GM21528 (cell line): Measurements from ENCODE around the gene RALB.
A peak's percentile ranks its signal among the peaks of the same experiment; 100 is the strongest.
"Not testable (repeated sequence)": the region's sequence is repeated elsewhere in the genome, so short reads cannot be mapped to it uniquely, and the experiment has no call there.

Source experiments
- ATAC-seq: cut with Tn5 transposase; IDR thresholded peaks from one replicate; pipeline ENCODE4 v1.9.1; 2021; ENCODE audit warnings: mild to moderate bottlenecking, moderate library complexity; ENCODE audit not compliant: unreplicated experiment, low FRiP score

Gene RALB

GRCh38 chr2:120240901-120241429 lies 11.7 kb upstream of the RALB start:
- no peak for ATAC-seq

DNA sequence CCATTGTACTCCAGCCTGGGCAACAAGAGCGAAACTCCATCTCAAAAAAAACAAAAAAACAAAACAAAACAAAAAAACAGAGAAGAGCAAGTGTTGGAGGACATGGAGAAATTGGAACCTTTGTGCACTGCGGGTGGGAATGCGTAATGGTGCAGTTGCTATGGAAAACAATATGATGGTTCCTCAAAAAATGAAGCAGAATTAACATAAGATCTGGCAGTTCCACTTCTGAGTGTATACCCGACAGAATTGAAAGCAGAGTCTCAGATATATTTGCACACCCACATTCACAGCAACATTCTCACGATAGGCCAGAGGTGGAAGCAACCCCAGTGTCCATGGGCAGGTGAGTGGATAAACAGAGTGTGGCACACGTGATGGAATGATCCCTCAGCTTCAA lies 11.0 kb upstream of the RALB start:
- ATAC-seq = no peak

DNA sequence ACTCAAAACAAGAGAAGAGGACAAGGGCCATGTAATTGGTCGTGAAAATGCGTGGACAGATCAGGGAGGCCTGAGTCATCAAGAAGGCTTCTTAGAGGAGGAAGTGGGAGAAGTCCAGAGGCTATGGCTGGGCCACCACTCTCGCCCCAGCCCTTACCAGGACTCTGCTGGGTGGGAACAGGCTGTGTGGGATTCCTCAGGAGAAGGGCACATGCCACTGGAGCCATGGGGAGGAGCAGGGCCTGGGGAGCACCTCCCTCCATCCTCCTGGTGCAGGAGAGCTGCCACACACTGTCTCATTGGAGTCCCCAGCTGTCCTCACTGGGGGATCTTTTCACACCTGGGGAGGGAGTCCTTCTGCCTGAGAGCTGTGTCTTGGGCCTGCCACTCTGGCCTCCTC lies 9.4 kb upstream of the RALB start:
- no peak for ATAC-seq

DNA sequence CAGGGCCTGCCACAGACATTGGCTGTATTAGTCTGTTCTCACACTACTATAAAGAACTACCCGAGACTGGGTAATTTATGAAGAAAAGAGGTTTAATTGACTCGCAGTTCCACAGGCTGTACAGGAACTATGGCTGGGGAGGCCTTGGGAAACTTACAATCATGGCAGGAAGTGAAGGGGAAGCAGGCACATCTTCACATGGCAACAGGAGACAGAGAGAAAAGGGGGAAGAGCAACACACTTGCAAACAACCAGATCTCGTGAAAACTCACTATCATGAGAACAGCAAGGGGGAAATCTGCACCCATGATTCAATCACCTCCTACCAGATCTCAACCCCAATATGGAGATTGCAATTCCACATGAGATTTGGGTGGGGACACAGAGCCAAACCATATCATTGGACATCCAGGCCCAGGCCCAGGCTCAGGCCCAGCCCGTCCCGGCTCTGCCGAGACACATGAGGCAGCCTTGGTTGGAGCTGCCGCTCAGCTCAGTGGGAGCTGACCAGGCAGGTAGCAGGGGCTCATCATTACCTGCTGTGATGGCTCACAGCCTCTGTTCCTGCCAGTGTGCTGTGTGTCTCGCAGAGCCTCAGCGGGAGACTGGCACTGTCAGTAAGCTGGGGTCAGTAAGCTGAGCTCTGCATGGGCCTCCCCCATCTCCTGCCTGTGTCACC lies 8.6 kb upstream of the RALB start:
- no peak for ATAC-seq

- ATAC-seq = no peak
Observed at GRCh38 chr2:120244656-120245519, 7.8 kb upstream of the RALB start.

GRCh38 chr2:120245520-120246332 lies 6.9 kb upstream of the RALB start:
- ATAC-seq = no peak

GRCh38 chr2:120246546-120247300 lies 5.9 kb upstream of the RALB start:
- ATAC-seq = no peak

DNA sequence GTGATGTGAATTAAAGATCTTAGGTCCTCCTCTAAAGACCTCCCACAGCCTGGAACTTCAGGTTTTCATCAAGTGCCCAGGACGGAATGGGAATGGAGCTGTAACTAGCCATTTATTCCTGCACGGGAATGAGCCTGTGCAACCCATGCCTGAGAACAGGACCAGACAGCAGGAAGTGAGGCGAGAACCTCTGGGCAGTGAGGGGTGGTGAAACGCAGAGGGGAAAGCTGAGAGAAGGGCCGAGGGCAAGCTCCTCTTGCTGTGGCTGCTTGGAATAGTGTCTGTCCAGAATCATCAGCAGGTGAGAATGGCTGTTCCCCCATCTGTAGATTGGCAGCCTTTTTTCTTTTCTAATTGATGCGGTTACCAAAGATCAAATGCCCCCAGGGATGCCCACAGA lies 4.8 kb upstream of the RALB start:
- no peak for ATAC-seq

DNA sequence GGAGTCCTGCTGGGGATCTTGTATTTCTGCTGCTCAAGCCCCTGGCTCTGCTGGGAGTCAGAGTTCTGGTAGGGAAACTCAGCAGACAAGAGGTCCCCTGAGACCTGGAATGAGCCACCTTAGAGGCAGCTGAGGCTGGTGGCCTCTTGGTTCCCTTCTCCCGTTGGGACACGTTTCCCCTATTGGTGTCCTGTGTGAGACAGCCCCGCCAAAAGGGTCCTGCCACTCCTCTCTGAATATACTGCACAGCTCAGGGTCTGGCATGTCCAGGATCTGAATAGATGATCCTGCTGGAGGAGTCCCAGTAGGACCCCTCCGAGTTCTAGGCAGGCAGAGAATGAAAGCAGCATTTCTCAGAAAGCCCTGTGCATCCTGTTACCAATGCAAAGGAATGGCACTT lies 2.0 kb upstream of the RALB start:
- ATAC-seq = no peak

GRCh38 chr2:120251078-120251477 lies 1.6 kb upstream of the RALB start:
- no peak for ATAC-seq

GRCh38 chr2:120251880-120252224 lies 800 bp upstream of the RALB start:
- ATAC-seq = no peak

DNA sequence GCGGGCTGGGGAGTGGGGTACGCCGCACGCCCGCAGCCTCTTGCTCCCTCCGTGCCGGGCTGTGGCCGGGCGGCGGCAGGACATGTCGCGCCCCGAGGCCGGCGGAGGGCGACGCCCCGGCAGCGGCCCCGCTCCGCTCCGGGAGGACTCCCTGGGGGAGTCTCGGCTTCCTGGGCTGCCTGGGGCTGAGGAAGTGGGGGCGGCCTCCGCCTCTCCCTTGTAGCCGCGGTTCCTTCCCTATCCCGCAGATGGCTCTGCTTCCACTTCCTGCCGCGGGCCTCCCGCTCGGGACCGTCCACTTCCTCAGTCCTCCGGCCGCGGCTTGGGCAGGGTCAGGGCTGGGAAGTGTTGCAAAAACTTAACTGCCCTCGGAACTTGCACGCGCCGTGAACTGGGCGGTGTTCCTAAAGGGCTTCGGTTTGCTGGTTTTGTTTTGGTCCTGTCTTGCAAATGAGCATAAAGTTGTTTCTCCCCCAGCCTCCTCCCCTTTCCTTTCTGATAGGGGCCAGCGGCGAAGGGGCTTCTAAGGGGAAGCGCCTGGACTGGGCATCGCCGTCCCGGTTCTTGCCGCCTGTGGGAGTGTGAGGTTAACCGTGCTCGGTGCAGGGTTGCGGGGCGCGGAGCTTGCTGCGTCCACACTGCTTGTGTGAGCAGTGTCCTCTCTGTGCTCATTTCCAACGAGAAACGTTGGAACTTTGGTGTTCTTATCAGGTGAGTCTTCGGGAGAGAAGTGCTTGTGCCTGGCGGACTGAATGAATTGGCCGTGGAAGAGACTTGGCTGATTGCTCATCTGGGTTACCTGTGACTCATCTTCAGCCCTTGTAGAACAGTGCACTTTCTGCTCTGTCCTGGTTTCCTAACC lies 600 bp downstream of the RALB start:
- ATAC-seq = peak; percentile 41

DNA sequence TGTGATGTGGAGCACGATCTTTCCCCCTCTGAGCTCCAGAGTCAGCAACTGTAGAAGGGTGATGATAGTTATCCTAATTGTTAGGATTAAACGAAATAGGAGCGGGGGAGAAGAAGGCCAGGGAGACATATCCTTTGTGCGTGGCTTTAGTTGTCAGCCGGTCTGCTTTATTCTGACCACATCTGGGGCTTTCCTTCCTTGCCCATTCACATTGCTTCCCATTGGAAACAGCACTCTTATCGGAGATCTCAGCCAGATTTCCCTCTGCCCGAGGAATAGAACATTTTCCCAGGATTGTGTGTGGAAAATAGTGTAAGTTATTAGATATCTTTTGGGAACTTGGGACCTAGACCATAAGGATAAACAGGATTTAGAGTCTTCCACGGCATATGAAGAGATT lies 1.5 kb downstream of the RALB start:
- no peak for ATAC-seq

DNA sequence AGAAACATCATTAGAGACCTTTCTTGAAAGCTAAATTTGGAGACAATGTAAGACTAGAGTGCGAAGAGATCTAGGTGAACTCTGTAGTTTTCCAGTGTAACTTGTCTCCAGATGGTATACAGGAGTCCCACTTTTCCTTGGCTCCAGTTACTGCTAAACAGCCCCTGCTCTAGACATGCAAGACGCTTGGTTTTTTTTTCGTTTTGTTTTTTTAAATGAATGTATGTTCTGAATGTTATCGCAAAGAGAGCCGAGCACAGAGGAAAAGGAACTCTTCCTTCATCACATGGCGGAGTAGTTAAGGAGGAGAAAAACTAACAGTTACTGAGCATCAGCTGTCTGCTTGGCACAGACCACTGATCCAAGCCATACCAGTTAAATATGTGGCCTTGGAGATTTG lies 2.4 kb downstream of the RALB start:
- ATAC-seq = no peak

DNA sequence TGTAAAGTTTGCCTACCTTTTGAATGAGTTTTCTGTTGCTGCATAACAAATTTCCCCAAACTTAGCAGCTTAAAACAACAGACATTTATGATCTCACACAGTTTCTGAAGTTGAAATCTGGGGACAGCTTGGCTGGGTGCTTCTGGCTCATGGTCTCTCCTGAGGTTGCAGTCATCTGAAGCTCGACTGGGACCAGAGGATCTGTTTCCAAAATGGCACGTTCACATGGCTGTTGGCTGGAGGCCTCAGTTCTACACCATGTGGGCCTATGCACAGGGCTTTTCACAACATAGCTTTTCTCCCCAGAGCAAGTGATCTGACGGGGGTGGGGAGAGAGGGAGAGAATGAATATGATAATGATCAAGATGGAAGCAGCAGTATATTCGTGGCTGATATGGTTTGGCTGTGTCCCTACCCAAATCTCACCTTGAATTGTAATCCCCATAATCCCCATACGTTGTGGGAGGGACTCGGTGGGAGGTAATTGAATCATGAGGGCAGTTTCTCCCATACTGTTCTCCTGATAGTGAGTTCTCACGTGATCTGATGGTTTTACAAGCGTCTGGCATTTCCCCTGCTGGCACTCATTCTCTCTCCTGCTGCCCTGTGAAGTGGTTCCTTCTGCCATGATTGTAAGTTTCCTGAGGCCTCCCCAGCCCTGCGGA lies 3.5 kb downstream of the RALB start:
- no peak for ATAC-seq

DNA sequence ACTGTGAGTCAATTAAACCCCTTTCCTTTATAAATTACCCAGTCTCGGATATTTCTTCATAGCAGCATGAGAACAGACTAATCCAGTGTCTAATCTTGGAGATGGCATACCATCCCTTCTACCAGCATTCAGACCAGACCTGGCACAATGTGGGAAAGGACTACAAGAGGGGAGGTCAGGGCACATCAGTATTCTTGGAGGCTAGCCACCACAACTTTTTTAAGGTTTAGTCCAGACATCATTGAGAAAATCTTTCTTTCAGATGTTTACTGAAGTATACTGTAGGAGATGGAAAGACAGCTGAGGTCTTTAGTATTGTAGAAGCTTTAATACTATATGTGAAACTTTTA lies 4.0 kb downstream of the RALB start:
- no peak for ATAC-seq

- ATAC-seq = no peak
Observed at GRCh38 chr2:120257522-120257921, 4.9 kb downstream of the RALB start.

DNA sequence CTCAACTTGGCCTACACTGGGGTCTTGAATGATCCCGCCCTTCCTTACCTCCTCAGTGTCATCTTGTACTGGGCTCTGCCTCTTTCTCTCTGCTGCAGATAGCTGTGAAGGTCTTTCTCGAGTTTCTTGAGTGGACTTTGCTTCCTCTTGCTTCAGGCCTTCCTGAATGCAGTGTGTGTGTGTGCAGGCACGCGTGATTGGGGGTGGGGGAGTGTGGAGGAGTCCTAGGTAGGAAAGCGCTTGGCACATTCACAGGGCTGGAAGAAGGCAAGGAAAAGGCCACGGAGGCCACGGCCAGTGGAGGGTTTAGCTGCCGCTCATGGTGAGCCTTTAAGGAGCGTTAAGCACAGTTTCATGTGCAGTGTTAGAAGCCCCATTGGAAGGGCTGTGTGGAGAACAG lies 5.5 kb downstream of the RALB start:
- ATAC-seq = no peak

- not testable (repeated sequence) for ATAC-seq
Observed at GRCh38 chr2:120259939-120260338, 7.3 kb downstream of the RALB start.
